ENCODE data around the gene CNGA3. TPM values are rescaled to one million over a fixed set of nuclear protein-coding genes. Genes with fewer than 3 reads are reported as not detected.

CNGA3 gene
- total and polyA plus RNA-seq, 7 experiments from 2014 or later, result not detected

GRCh38 chr2:98380203-98380535 is 33.9 kb downstream of the CNGA3 start:
- no peak overlapping the region for H3K4me3 ChIP-seq (ENCODE audit: low read length)
- POLR2A ChIA-PET, result interaction anchor here (0.6 to 1.3 kb wide), 2 partner anchors 11 to 574 kb away, joined by 3 read pairs; no protein-coding TSS in a partner anchor
- intact Hi-C loops (cut with micrococcal nuclease), result no loop called here
- H3K27me3 ChIP-seq (ENCODE audit: control insufficient read depth in 2 of 2, insufficient read depth in 2 of 2, low read length in 2 of 2), result no peaks in the 10 kb centered on the region
- DNase-seq (no peak), ATAC-seq (no peak)
- no peaks in the 10 kb centered on the region for H3K36me3 ChIP-seq (ENCODE audit: control insufficient read depth in 2 of 3, insufficient read depth in 3 of 3, low read length in 3 of 3)
- Mint-ChIP-seq H3K27ac (no peak overlapping the region), H3K9me3 (no peaks in the 10 kb centered on the region), H3K27me3 (peaks cover 3 to 22% (median 9%) of the 10 kb centered on the region in 5 donors), H3K36me3 (no peaks in the 10 kb centered on the region), H3K4me3 (no peak overlapping the region), H3K4me1 (peaks cover 0 to 5% (median 3%) of the 10 kb centered on the region in 7 donors)
- CTCF ChIA-PET, result interaction anchor here (1.5 kb wide), 1 partner anchor 573 kb away, joined by 4 read pairs; no protein-coding TSS in a partner anchor
- H3K9me3 ChIP-seq (ENCODE audit: control insufficient read depth in 2 of 3, low read length in 3 of 3), result no peaks in the 10 kb centered on the region
- H3K4me1 ChIP-seq (ENCODE audit: control insufficient read depth in 2 of 2, insufficient read depth in 2 of 2, low read length in 2 of 2), result no peaks in the 10 kb centered on the region
- no peak overlapping the region for H3K27ac ChIP-seq (ENCODE audit: low read depth, low read length)

DNA sequence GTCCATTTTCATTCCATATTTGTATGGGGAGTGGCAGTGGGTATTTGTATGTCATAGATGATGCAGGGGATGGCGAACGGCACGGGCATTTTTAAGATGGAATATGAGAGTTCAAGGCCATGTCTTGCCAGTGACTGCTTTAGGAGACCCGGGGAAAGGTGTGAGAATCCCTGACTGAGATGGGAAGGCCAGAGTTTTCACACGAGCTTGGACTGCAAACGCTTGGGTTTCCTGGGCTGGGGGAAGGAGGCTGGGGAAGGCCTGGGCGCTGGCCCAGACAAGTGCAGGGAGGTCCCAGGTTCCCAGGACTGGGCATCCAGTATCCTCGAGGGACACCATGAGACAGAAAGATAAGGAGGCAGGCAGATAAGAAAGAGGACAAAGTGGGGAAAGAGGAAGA is 35.2 kb downstream of the CNGA3 start:
- Histone ChIP-seq H3K27ac (ENCODE audit: low read depth, low read length) (no peak overlapping the region), H3K27me3 (ENCODE audit: control insufficient read depth in 2 of 2, insufficient read depth in 2 of 2, low read length in 2 of 2) (no peaks in the 10 kb centered on the region), H3K4me1 (ENCODE audit: control insufficient read depth in 2 of 2, insufficient read depth in 2 of 2, low read length in 2 of 2) (no peaks in the 10 kb centered on the region), H3K4me3 (ENCODE audit: low read length) (no peak overlapping the region), H3K36me3 (ENCODE audit: control insufficient read depth in 2 of 3, insufficient read depth in 3 of 3, low read length in 3 of 3) (no peaks in the 10 kb centered on the region), H3K9me3 (ENCODE audit: control insufficient read depth in 2 of 3, low read length in 3 of 3) (no peaks in the 10 kb centered on the region)
- DNase-seq, result no peak
- no peaks in the 10 kb centered on the region for H3K9me3 Mint-ChIP-seq
- no peak overlapping the region for H3K4me3 Mint-ChIP-seq
- H3K4me1 Mint-ChIP-seq, result peaks cover 0 to 5% (median 3%) of the 10 kb centered on the region in 7 donors
- H3K27me3 Mint-ChIP-seq, result peaks cover 3 to 19% (median 4%) of the 10 kb centered on the region in 5 donors
- H3K27ac Mint-ChIP-seq, result no peak overlapping the region
- no peak for ATAC-seq
- intact Hi-C loops (cut with micrococcal nuclease), result no loop called here
- ChIA-PET CTCF (interaction anchor here (1.3 kb wide), 1 partner anchor 574 kb away, joined by 3 read pairs; no protein-coding TSS in a partner anchor), POLR2A (no interaction called here)
- no peaks in the 10 kb centered on the region for H3K36me3 Mint-ChIP-seq

DNA sequence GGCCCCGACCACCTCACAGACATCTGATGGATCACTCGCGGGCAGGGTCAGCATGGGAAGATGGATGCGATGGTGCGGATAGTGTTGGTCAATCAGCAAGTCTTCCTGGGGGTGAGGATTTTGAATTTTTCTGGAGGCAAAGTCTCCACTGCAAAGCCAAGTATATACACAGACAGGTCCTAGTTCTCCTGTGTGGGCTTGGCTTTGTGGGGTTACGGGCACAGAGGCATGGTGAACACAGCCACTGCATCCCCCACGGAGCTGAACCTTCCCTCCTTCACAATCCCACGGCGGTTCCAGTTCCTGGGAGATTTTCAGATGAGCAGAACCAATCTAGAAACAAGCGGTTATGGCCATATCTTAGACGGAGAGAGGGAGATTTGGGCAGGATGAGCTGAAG is 35.8 kb downstream of the CNGA3 start:
- Mint-ChIP-seq H3K9me3 (no peaks in the 10 kb centered on the region), H3K27ac (no peak overlapping the region)
- intact Hi-C loops (cut with micrococcal nuclease), result no loop called here

GRCh38 chr2:98382739-98383138 is 36.5 kb downstream of the CNGA3 start:
- no peak for DNase-seq
- H3K27me3 ChIP-seq (ENCODE audit: control insufficient read depth in 2 of 2, insufficient read depth in 2 of 2, low read length in 2 of 2), result no peaks in the 10 kb centered on the region
- H3K36me3 ChIP-seq (ENCODE audit: control insufficient read depth in 2 of 3, insufficient read depth in 3 of 3, low read length in 3 of 3), result no peaks in the 10 kb centered on the region
- CTCF ChIA-PET, result no interaction called here
- intact Hi-C loops (cut with micrococcal nuclease), result no loop called here
- no peak overlapping the region for H3K27ac ChIP-seq (ENCODE audit: low read depth, low read length)
- no peak overlapping the region for H3K27ac Mint-ChIP-seq
- H3K4me1 Mint-ChIP-seq, result peaks cover 0 to 5% (median 3%) of the 10 kb centered on the region in 7 donors
- no peak overlapping the region for H3K4me3 ChIP-seq (ENCODE audit: low read length)
- H3K9me3 Mint-ChIP-seq, result no peaks in the 10 kb centered on the region
- no peak for ATAC-seq
- H3K36me3 Mint-ChIP-seq, result no peaks in the 10 kb centered on the region
- H3K4me1 ChIP-seq (ENCODE audit: control insufficient read depth in 2 of 2, insufficient read depth in 2 of 2, low read length in 2 of 2), result no peaks in the 10 kb centered on the region
- H3K9me3 ChIP-seq (ENCODE audit: control insufficient read depth in 2 of 3, low read length in 3 of 3), result no peaks in the 10 kb centered on the region
- peaks cover 3 to 13% (median 4%) of the 10 kb centered on the region in 5 donors for H3K27me3 Mint-ChIP-seq
- H3K4me3 Mint-ChIP-seq, result no peak overlapping the region
- POLR2A ChIA-PET, result no interaction called here

More for the DNA sequence above, 35.8 kb downstream of the CNGA3 start:
- DNase-seq (no peak), ATAC-seq (no peak)
- H3K27me3 ChIP-seq (ENCODE audit: control insufficient read depth in 2 of 2, insufficient read depth in 2 of 2, low read length in 2 of 2), result no peaks in the 10 kb centered on the region
- no peak overlapping the region for H3K4me3 ChIP-seq (ENCODE audit: low read length)
- no peaks in the 10 kb centered on the region for H3K4me1 ChIP-seq (ENCODE audit: control insufficient read depth in 2 of 2, insufficient read depth in 2 of 2, low read length in 2 of 2)
- H3K4me3 Mint-ChIP-seq, result no peak overlapping the region
- peaks cover 0 to 5% (median 3%) of the 10 kb centered on the region in 7 donors for H3K4me1 Mint-ChIP-seq
- H3K9me3 ChIP-seq (ENCODE audit: control insufficient read depth in 2 of 3, low read length in 3 of 3), result no peaks in the 10 kb centered on the region
- H3K27me3 Mint-ChIP-seq, result peaks cover 3 to 15% (median 4%) of the 10 kb centered on the region in 5 donors
- no peaks in the 10 kb centered on the region for H3K36me3 ChIP-seq (ENCODE audit: control insufficient read depth in 2 of 3, insufficient read depth in 3 of 3, low read length in 3 of 3)
- ChIA-PET CTCF (interaction anchor here (1.3 kb wide), 1 partner anchor 575 kb away, joined by 3 read pairs; no protein-coding TSS in a partner anchor), POLR2A (no interaction called here)
- no peak overlapping the region for H3K27ac ChIP-seq (ENCODE audit: low read depth, low read length)
- H3K36me3 Mint-ChIP-seq, result no peaks in the 10 kb centered on the region

DNA sequence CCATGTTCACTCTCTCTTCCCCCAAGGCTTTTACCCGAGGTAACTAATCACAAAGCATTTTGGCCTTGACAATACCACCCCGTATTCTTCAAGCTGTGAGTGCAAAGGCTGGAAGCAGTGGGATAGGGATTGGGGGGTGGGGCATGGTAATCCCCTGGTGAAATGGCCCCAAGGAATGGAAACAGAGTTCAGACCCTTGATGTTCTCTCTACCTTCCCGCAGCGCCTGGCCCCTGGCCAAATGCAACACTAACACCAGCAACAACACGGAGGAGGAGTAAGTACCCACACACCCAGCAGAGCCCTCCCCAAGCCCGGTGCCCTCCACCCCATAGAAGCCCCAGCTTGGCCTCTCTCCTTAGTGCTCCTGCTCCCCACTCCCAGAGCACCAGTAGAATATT is 36.9 kb downstream of the CNGA3 start:
- H3K27ac Mint-ChIP-seq, result no peak overlapping the region
- H3K27ac ChIP-seq (ENCODE audit: low read depth, low read length), result no peak overlapping the region
- no peaks in the 10 kb centered on the region for H3K36me3 ChIP-seq (ENCODE audit: control insufficient read depth in 2 of 3, insufficient read depth in 3 of 3, low read length in 3 of 3)
- H3K4me1 ChIP-seq (ENCODE audit: control insufficient read depth in 2 of 2, insufficient read depth in 2 of 2, low read length in 2 of 2), result no peaks in the 10 kb centered on the region
- peaks cover 0 to 5% (median 3%) of the 10 kb centered on the region in 7 donors for H3K4me1 Mint-ChIP-seq
- no peak overlapping the region for H3K4me3 Mint-ChIP-seq
- no peak for DNase-seq
- ChIA-PET CTCF (no interaction called here), POLR2A (no interaction called here)
- H3K36me3 Mint-ChIP-seq, result no peaks in the 10 kb centered on the region
- H3K27me3 ChIP-seq (ENCODE audit: control insufficient read depth in 2 of 2, insufficient read depth in 2 of 2, low read length in 2 of 2), result no peaks in the 10 kb centered on the region
- intact Hi-C loops (cut with micrococcal nuclease), result no loop called here
- H3K27me3 Mint-ChIP-seq, result peaks cover 3 to 13% (median 4%) of the 10 kb centered on the region in 5 donors
- no peaks in the 10 kb centered on the region for H3K9me3 Mint-ChIP-seq
- no peaks in the 10 kb centered on the region for H3K9me3 ChIP-seq (ENCODE audit: control insufficient read depth in 2 of 3, low read length in 3 of 3)
- ATAC-seq, result no peak
- no peak overlapping the region for H3K4me3 ChIP-seq (ENCODE audit: low read length)

- Mint-ChIP-seq H3K9me3 (no peaks in the 10 kb centered on the region), H3K36me3 (no peaks in the 10 kb centered on the region), H3K4me1 (peaks cover 0 to 4% (median 0%) of the 10 kb centered on the region in 7 donors), H3K27me3 (peaks cover 3 to 13% (median 4%) of the 10 kb centered on the region in 5 donors), H3K4me3 (no peak overlapping the region), H3K27ac (peak overlapping the region in 1 of 9 donors; percentile 25)
- ATAC-seq, result peak; percentile 88
- CTCF ChIA-PET, result interaction anchor here (0.6 to 2.3 kb wide), 10 partner anchors 9 to 931 kb away, joined by 3 to 21 read pairs (median 4); no protein-coding TSS in a partner anchor
- no peaks in the 10 kb centered on the region for H3K27me3 ChIP-seq (ENCODE audit: control insufficient read depth in 2 of 2, insufficient read depth in 2 of 2, low read length in 2 of 2)
- no peak overlapping the region for H3K27ac ChIP-seq (ENCODE audit: low read depth, low read length)
- no peaks in the 10 kb centered on the region for H3K9me3 ChIP-seq (ENCODE audit: control insufficient read depth in 2 of 3, low read length in 3 of 3)
- no peak overlapping the region for H3K4me3 ChIP-seq (ENCODE audit: low read length)
- H3K4me1 ChIP-seq (ENCODE audit: control insufficient read depth in 2 of 2, insufficient read depth in 2 of 2, low read length in 2 of 2), result no peaks in the 10 kb centered on the region
- H3K36me3 ChIP-seq (ENCODE audit: control insufficient read depth in 2 of 3, insufficient read depth in 3 of 3, low read length in 3 of 3), result no peaks in the 10 kb centered on the region
- DNase-seq, result peak; percentile 32 to 70 (median 53)
- POLR2A ChIA-PET, result no interaction called here
- intact Hi-C loops (cut with micrococcal nuclease), result loop anchor here (1.0 kb wide), 3 partner anchors 579 to 685 kb away; no protein-coding TSS in a partner anchor
These were observed 38.9 kb downstream of the CNGA3 start for GRCh38 chr2:98385050-98385699.

DNA sequence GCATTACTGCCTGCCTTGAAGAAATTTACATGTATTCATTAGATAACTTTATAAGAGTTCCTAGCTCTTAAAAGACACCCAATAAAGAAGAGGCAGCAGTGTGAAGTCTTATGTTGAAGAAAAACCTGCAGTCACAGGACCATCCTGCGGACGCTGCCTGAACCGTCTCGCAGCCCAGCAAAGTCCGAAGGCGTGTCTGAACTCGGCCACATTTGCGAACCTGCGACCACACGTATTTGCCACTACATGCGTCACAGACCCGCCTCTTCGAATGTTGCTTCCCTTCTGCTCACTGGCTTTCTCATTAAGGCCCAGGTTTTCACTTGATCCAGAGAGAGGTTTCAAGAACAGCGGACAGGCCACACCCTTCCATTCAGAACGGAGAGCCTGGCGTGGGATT is 41.2 kb downstream of the CNGA3 start:
- Histone ChIP-seq H3K9me3 (ENCODE audit: control insufficient read depth in 2 of 3, low read length in 3 of 3) (no peaks in the 10 kb centered on the region), H3K4me3 (ENCODE audit: low read length) (no peak overlapping the region), H3K4me1 (ENCODE audit: control insufficient read depth in 2 of 2, insufficient read depth in 2 of 2, low read length in 2 of 2) (no peaks in the 10 kb centered on the region), H3K27me3 (ENCODE audit: control insufficient read depth in 2 of 2, insufficient read depth in 2 of 2, low read length in 2 of 2) (no peaks in the 10 kb centered on the region), H3K36me3 (ENCODE audit: control insufficient read depth in 2 of 3, insufficient read depth in 3 of 3, low read length in 3 of 3) (no peaks in the 10 kb centered on the region), H3K27ac (ENCODE audit: low read depth, low read length) (no peak overlapping the region)
- Mint-ChIP-seq H3K27ac (no peak overlapping the region), H3K4me1 (peaks cover 0 to 4% (median 0%) of the 10 kb centered on the region in 7 donors), H3K36me3 (no peaks in the 10 kb centered on the region), H3K4me3 (no peak overlapping the region), H3K9me3 (no peaks in the 10 kb centered on the region), H3K27me3 (peaks cover 0 to 10% (median 8%) of the 10 kb centered on the region in 5 donors)
- ATAC-seq (no peak), DNase-seq (no peak)
- intact Hi-C loops (cut with micrococcal nuclease), result no loop called here
- ChIA-PET POLR2A (no interaction called here), CTCF (interaction anchor here (1.5 kb wide), 1 partner anchor 679 kb away, joined by 5 read pairs; no protein-coding TSS in a partner anchor)

All from naive thymus-derived CD4-positive, alpha-beta T cell (primary cell).